Gastroesophageal sphincter (tissue), 4 donors: Measurements from ENCODE around the gene TMEM115. TPM values are rescaled to one million over a fixed set of nuclear protein-coding genes. Genes with fewer than 3 reads are reported as not detected.

Experiments used
- ATAC-seq: fragments of 150-250 bp; one replicate; pipeline ENCODE4 v1.9.1; 2016; ENCODE audit warnings: mild to moderate bottlenecking, moderate library complexity
- H3K27ac ChIP-seq, 4 donors: fragments of 200-600 bp; sonication (generic) in 3 of 4; 1 replicate in 3 of 4; 2 replicates in 1 of 4; pipeline ENCODE4 v1.5.1; 2016 to 2019
- H3K27me3 ChIP-seq: fragments of 200-600 bp; sonication (generic); one replicate; pipeline ENCODE4 v1.5.1; 2019
- H3K36me3 ChIP-seq, 2 donors: fragments of 200-600 bp; sonication (generic); one replicate each; pipeline ENCODE4 v1.5.1; 2019; ENCODE audit warnings: control low read depth in 1 of 2
- H3K4me1 ChIP-seq, 3 donors: fragments of 200-600 bp; sonication (generic); 1 replicate in 2 of 3; 2 replicates in 1 of 3; pipeline ENCODE4 v1.5.1; 2016 to 2019; ENCODE audit warnings: control low read depth in 2 of 3
- H3K4me3 ChIP-seq, 2 donors: fragments of 200-600 bp; sonication (generic); one replicate each; pipeline ENCODE4 v1.5.1; 2019; ENCODE audit warnings: mild to moderate bottlenecking in 1 of 2, moderate library complexity in 1 of 2
- H3K9me3 ChIP-seq, 3 donors: fragments of 200-600 bp; sonication (generic); one replicate each; pipeline ENCODE4 v1.5.1; 2017 to 2019; ENCODE audit warnings: control low read depth in 2 of 3
- EP300 ChIP-seq: sonication (generic); formaldehyde crosslinking; IDR thresholded peaks from one replicate; pipeline ENCODE4 v1.6.1; 2017; ENCODE audit warnings: antibody characterized with exemption, mild to moderate bottlenecking
- POLR2A ChIP-seq, 2 donors: fragments of 450-650 bp; IDR thresholded peaks; one replicate each; pipeline ENCODE4 v1.6.1; 2017; ENCODE audit warnings: antibody characterized with exemption in 2 of 2, mild to moderate bottlenecking in 2 of 2, moderate library complexity in 1 of 2
- POLR2AphosphoS5 ChIP-seq: sonication (generic); formaldehyde crosslinking; IDR thresholded peaks from one replicate; pipeline ENCODE4 v1.6.1; 2017; ENCODE audit warnings: antibody characterized with exemption
- WGBS, 2 donors: methylation state at CpG; one replicate each; pipeline ENCODE4 v1.1.5; 2018; ENCODE audit warnings: low coverage in 1 of 2; 5-methylcytosine and 5-hydroxymethylcytosine counted together
- total RNA-seq, 4 donors: library from RNA; depleted of rRNA; stranded (reverse); fragments of >200 nt; gene quantifications; one replicate each; pipeline ENCODE4 v1.1.0, GENCODE V29; 2016
- TF ChIP-seq, protein P1 (sequence below), 4 experiments: fragments of 200-600 bp in 2 of 4; fragments of 450-650 bp in 2 of 4; sonication (generic) in 1 of 4; IDR thresholded peaks; one replicate each; pipeline ENCODE4 v1.5.1; 2017 to 2019; ENCODE audit warnings: antibody characterized with exemption in 4 of 4, mild to moderate bottlenecking in 2 of 4, moderate library complexity in 2 of 4

Gene TMEM115
- total RNA-seq, 4 donors from 2014 or later = 41.1 to 66.2 (median 55.7) TPM

- no peaks in the 10 kb centered on the region for H3K27me3 ChIP-seq
- peaks cover 4 to 54% (median 38%) of the 10 kb centered on the region in 3 donors for H3K4me1 ChIP-seq
- H3K4me3 ChIP-seq = peak overlapping the region in 1 of 2 donors; percentile 75
- peaks cover 0 to 31% of the 10 kb centered on the region in 2 donors for H3K36me3 ChIP-seq
- ATAC-seq = peak; percentile 9
- 33 to 35% methylated on average over 1 to 3 of the region's 8 CpGs for WGBS, 2 donors
- TF ChIP-seq POLR2AphosphoS5 (no peak), EP300 (no peak), POLR2A (IDR thresholded peaks at IDR 0.05) (no peak)
- TF ChIP-seq, protein P1, sequence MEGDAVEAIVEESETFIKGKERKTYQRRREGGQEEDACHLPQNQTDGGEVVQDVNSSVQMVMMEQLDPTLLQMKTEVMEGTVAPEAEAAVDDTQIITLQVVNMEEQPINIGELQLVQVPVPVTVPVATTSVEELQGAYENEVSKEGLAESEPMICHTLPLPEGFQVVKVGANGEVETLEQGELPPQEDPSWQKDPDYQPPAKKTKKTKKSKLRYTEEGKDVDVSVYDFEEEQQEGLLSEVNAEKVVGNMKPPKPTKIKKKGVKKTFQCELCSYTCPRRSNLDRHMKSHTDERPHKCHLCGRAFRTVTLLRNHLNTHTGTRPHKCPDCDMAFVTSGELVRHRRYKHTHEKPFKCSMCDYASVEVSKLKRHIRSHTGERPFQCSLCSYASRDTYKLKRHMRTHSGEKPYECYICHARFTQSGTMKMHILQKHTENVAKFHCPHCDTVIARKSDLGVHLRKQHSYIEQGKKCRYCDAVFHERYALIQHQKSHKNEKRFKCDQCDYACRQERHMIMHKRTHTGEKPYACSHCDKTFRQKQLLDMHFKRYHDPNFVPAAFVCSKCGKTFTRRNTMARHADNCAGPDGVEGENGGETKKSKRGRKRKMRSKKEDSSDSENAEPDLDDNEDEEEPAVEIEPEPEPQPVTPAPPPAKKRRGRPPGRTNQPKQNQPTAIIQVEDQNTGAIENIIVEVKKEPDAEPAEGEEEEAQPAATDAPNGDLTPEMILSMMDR (IDR thresholded peaks at IDR 0.05) = no peak
- peak overlapping the region in 2 of 4 donors; percentile 85 to 90 for H3K27ac ChIP-seq
- no peaks in the 10 kb centered on the region for H3K9me3 ChIP-seq
Measured at GRCh38 chr3:50359760-50360110, 414 bp upstream of the TMEM115 start.

GRCh38 chr3:50358355-50358910 lies 888 bp downstream of the TMEM115 start:
- ATAC-seq = no peak
- peak overlapping the region; percentile 69 to 75 for H3K4me3 ChIP-seq
- peaks cover 0 to 44% of the 10 kb centered on the region in 2 donors for H3K36me3 ChIP-seq
- H3K4me1 ChIP-seq = peaks cover 4 to 59% (median 31%) of the 10 kb centered on the region in 3 donors
- 32% methylated on average over 5 of the region's 24 CpGs; no CpG with 5 or more reads in 1 of the 2 donors for WGBS, 2 donors
- peak overlapping the region; percentile 70 to 94 (median 88) for H3K27ac ChIP-seq
- no peaks in the 10 kb centered on the region for H3K27me3 ChIP-seq
- no peaks in the 10 kb centered on the region for H3K9me3 ChIP-seq
- no peak for TF ChIP-seq EP300
- TF ChIP-seq, protein P1 (IDR thresholded peaks at IDR 0.05) = no peak
- no peak for TF ChIP-seq POLR2A (IDR thresholded peaks at IDR 0.05)
- no peak for TF ChIP-seq POLR2AphosphoS5

DNA sequence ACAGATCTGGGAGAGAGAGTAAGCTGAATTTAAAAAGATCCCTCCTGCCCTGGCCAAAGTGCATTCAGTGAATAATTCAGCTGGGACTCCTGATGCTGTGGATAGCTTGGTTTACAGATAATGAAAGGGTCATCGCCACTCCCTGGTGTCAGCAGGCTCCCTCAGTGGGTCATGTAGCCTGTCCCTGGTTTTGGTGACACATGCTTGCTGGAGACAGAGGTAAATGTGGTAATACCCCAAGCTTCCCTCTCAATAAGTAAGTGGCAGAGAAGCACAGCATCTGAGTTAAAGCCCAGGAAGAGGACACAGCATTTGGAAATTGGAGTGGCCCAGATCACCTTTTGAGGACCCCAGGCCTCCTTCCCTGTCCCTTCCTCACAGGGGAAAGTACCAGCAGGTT lies 1.8 kb downstream of the TMEM115 start:
- WGBS, 2 donors = 75% methylated on average over 1 of the region's 1 CpG; no CpG with 5 or more reads in 1 of the 2 donors
- peak overlapping the region in 2 of 4 donors; percentile 85 to 90 for H3K27ac ChIP-seq

DNA sequence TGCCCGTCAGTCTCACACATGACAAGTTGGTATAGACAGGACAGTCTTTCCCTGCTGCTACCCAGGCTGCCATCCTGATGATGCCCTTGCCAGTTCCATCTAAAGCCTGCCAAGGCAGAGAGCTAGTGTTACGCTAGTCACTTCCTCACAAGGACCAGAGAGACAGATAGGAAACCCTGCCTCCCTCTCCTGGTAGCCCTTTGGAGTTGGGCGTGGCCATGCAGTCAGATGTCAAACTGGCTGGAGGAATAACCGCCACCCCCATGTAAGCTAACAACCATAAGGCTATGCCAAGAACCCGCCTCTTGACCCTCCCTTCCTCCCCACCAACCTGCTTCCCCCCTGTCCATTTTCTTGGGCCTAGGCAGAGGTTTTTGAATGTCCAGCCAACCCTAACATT lies 2.8 kb downstream of the TMEM115 start:
- WGBS, 2 donors = 33 to 50% methylated on average over 1 to 2 of the region's 5 CpGs
- H3K27me3 ChIP-seq = no peaks in the 10 kb centered on the region
- peak overlapping the region in 1 of 2 donors; percentile 75 for H3K4me3 ChIP-seq
- peak overlapping the region in 3 of 4 donors; percentile 39 to 90 (median 51) for H3K27ac ChIP-seq
- TF ChIP-seq POLR2AphosphoS5 = no peak
- no peak for TF ChIP-seq POLR2A (IDR thresholded peaks at IDR 0.05)
- TF ChIP-seq, protein P1 (IDR thresholded peaks at IDR 0.05) = no peak
- no peak for TF ChIP-seq EP300
- peaks cover 4 to 72% (median 33%) of the 10 kb centered on the region in 3 donors for H3K4me1 ChIP-seq
- ATAC-seq = no peak
- H3K36me3 ChIP-seq = peaks cover 0 to 50% of the 10 kb centered on the region in 2 donors
- H3K9me3 ChIP-seq = no peaks in the 10 kb centered on the region

More for the DNA sequence above, 1.8 kb downstream of the TMEM115 start:
- TF ChIP-seq POLR2A (IDR thresholded peaks at IDR 0.05) (no peak), POLR2AphosphoS5 (no peak), EP300 (no peak)
- TF ChIP-seq, protein P1 (IDR thresholded peaks at IDR 0.05) = no peak
- peaks cover 4 to 63% (median 31%) of the 10 kb centered on the region in 3 donors for H3K4me1 ChIP-seq
- H3K4me3 ChIP-seq = peak overlapping the region; percentile 69 to 75
- H3K36me3 ChIP-seq = peaks cover 0 to 50% of the 10 kb centered on the region in 2 donors
- H3K9me3 ChIP-seq = no peaks in the 10 kb centered on the region
- H3K27me3 ChIP-seq = no peaks in the 10 kb centered on the region
- ATAC-seq = no peak
